Measurements from ENCODE around the gene METRN. TPM values are rescaled to one million over a fixed set of nuclear protein-coding genes. Genes with fewer than 3 reads are reported as not detected.
"Not testable (repeated sequence)": the region's sequence is repeated elsewhere in the genome, so short reads cannot be mapped to it uniquely, and the experiment has no call there.

METRN gene
- total RNA-seq, 4 donors from 2014 or later: 13.6 to 31.2 (median 20.5) TPM

GRCh38 chr16:687499-687898 lies 27.4 kb upstream of the METRN start:
- no peak for DNase-seq (ENCODE audit: low spot score)
- TF ChIP-seq, protein P1, sequence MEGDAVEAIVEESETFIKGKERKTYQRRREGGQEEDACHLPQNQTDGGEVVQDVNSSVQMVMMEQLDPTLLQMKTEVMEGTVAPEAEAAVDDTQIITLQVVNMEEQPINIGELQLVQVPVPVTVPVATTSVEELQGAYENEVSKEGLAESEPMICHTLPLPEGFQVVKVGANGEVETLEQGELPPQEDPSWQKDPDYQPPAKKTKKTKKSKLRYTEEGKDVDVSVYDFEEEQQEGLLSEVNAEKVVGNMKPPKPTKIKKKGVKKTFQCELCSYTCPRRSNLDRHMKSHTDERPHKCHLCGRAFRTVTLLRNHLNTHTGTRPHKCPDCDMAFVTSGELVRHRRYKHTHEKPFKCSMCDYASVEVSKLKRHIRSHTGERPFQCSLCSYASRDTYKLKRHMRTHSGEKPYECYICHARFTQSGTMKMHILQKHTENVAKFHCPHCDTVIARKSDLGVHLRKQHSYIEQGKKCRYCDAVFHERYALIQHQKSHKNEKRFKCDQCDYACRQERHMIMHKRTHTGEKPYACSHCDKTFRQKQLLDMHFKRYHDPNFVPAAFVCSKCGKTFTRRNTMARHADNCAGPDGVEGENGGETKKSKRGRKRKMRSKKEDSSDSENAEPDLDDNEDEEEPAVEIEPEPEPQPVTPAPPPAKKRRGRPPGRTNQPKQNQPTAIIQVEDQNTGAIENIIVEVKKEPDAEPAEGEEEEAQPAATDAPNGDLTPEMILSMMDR (IDR thresholded peaks at IDR 0.05): no peak
- no peak for ATAC-seq (ENCODE audit: low FRiP score)

GRCh38 chr16:689175-689897 lies 25.6 kb upstream of the METRN start:
- DNase-seq (ENCODE audit: low spot score): no peak
- TF ChIP-seq, protein P1 (IDR thresholded peaks at IDR 0.05): no peak
- ATAC-seq (ENCODE audit: low FRiP score): no peak

DNA sequence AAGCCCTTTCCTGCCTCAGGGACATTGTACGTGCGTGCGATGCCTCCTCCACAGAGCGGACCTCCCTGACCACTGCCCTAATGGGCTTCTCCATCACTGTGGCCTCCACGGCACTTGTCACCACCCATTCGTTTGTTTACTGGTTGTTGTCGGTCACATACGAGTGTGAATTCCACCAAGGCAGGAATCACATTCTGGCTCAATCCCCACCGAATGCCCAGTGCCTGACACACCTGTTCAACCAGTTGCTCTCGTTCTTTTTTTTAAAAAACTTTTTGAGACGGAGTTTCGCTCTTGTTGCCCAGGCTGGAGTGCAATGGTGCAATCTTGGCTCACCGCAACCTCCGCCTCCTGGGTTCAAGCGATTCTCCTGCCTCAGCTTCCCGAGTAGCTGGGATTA lies 23.7 kb upstream of the METRN start:
- not testable (repeated sequence) for DNase-seq (ENCODE audit: low spot score); ATAC-seq (ENCODE audit: low FRiP score)

GRCh38 chr16:692356-693108 lies 22.4 kb upstream of the METRN start:
- TF ChIP-seq, protein P1 (IDR thresholded peaks at IDR 0.05): no peak
- ATAC-seq (ENCODE audit: low FRiP score) (no peak), DNase-seq (ENCODE audit: low spot score) (no peak)

DNA sequence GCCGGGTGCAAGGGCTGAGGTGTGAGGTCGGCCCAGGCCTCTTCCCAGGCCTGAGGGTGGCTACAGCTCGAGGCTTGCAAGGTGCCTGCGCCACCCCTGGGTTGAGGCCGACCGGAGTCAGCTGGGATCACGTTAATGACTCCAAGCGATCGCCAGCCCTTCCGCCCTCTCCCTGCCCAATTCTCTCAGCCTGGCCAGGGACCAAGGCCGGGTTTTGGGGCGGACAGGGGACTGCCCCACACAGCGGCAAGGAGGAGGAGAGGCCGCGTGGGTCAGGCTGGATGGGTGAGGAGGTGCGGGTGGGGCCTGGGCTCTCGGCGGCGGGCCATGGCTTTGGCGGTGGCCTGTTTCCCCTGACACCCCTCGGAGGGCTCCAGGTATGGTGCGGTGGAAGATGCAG lies 21.6 kb upstream of the METRN start:
- no peak for ATAC-seq (ENCODE audit: low FRiP score)
- TF ChIP-seq, protein P1 (IDR thresholded peaks at IDR 0.05): no peak
- DNase-seq (ENCODE audit: low spot score): no peak

- DNase-seq (ENCODE audit: low spot score) (no peak), ATAC-seq (ENCODE audit: low FRiP score) (no peak)
- TF ChIP-seq, protein P1 (IDR thresholded peaks at IDR 0.05): no peak
Measured at GRCh38 chr16:693766-694165, 21.2 kb upstream of the METRN start.

- ATAC-seq (ENCODE audit: low FRiP score): no peak
- no peak for DNase-seq (ENCODE audit: low spot score)
- TF ChIP-seq, protein P1 (IDR thresholded peaks at IDR 0.05): no peak
Measured at GRCh38 chr16:694187-694862, 20.6 kb upstream of the METRN start.
